H1 (cell line): Measurements from ENCODE around the gene DNAAF5. TPM values are rescaled to one million over a fixed set of nuclear protein-coding genes. Genes with fewer than 3 reads are reported as not detected.

ENCODE experiments used
- CTCF ChIA-PET: fragments of 300-600 bp; sonication (Branson Sonifier 250); formaldehyde crosslinking; loops from one replicate; lab custom pipeline; 2021; ENCODE audit not compliant: partially characterized antibody; lab: Charles Lee
- POLR2A ChIA-PET: fragments of 300-600 bp; sonication (Branson Sonifier 250); formaldehyde crosslinking; loops from one replicate; lab custom pipeline; 2021; ENCODE audit warnings: inconsistent platforms; ENCODE audit not compliant: partially characterized antibody; lab: Charles Lee
- DNase-seq, 2 experiments: peaks; one replicate each; pipeline versions ENCODE4 v3.0.0 to v3.0.0-alpha.2; 2010 to 2022; ENCODE audit warnings: low spot score in 2 of 2, low read depth in 1 of 2, mixed read lengths in 1 of 2
- FAIRE-seq: peaks from 2 replicates; lab custom pipeline; 2011; peaks lifted over from hg19 to GRCh38; lab: Jason Lieb, UNC
- H2AFZ ChIP-seq: 2 replicates; pipeline ENCODE4 v1.8.1; 2012; ENCODE audit warnings: low read length, inconsistent platforms
- H2AK5ac ChIP-seq: 2 replicates; pipeline ENCODE4 v1.6.1; 2013; ENCODE audit warnings: low read depth, low read length
- H2BK120ac ChIP-seq: replicated peaks from 2 replicates; pipeline ENCODE3; 2013; ENCODE audit warnings: low read depth, low read length, inconsistent platforms
- H2BK12ac ChIP-seq: 2 replicates; pipeline ENCODE4 v1.6.1; 2013; ENCODE audit warnings: low read depth, low read length
- H2BK15ac ChIP-seq: 2 replicates; pipeline ENCODE4 v1.6.1; 2013; ENCODE audit warnings: low read length
- H2BK20ac ChIP-seq: 2 replicates; pipeline ENCODE4 v1.6.1; 2013; ENCODE audit warnings: low read length
- H2BK5ac ChIP-seq: 2 replicates; pipeline ENCODE4 v1.6.1; 2013; ENCODE audit warnings: low read depth, low read length
- H3K14ac ChIP-seq: 2 replicates; pipeline ENCODE4 v1.6.1; 2013; ENCODE audit warnings: inconsistent platforms; ENCODE audit not compliant: insufficient read length
- H3K18ac ChIP-seq: 2 replicates; pipeline ENCODE4 v1.6.1; 2013; ENCODE audit warnings: low read length; ENCODE audit errors: extremely low read depth
- H3K23ac ChIP-seq: 2 replicates; pipeline ENCODE4 v1.6.1; 2013; ENCODE audit warnings: inconsistent platforms; ENCODE audit not compliant: insufficient read length
- H3K23me2 ChIP-seq: 2 replicates; pipeline ENCODE4 v1.6.1; 2013; ENCODE audit warnings: low read depth, low read length
- H3K27ac ChIP-seq: 2 replicates; pipeline ENCODE4 v1.6.1; 2011; ENCODE audit warnings: low read depth, low read length, inconsistent platforms
- H3K27me3 ChIP-seq, 4 experiments: replicated peaks in 1 of 4; 1 replicate in 1 of 4; 2 replicates in 3 of 4; pipeline versions ENCODE4 v1.6.1 to v1.8.1; 2011 to 2013; ENCODE audit warnings: low read length in 3 of 4, mild to moderate bottlenecking in 3 of 4, inconsistent platforms in 2 of 4, mixed read lengths in 2 of 4, moderate library complexity in 1 of 4; ENCODE audit not compliant: control insufficient read depth in 3 of 4, insufficient read depth in 3 of 4; ENCODE audit errors: extremely low read depth in 1 of 4
- H3K36me3 ChIP-seq, 4 experiments: 2 replicates each; pipeline versions ENCODE4 v1.6.1 to v1.8.1; 2011 to 2013; ENCODE audit warnings: mild to moderate bottlenecking in 4 of 4, low read length in 3 of 4, moderate library complexity in 2 of 4, control low read depth in 1 of 4, inconsistent platforms in 1 of 4; ENCODE audit not compliant: insufficient read depth in 4 of 4, control insufficient read depth in 2 of 4
- H3K4ac ChIP-seq: replicated peaks from 2 replicates; pipeline ENCODE3; 2013; ENCODE audit warnings: low read length, low read depth, mixed read lengths, inconsistent platforms; ENCODE audit not compliant: insufficient read length
- H3K4me1 ChIP-seq, 4 experiments: replicated peaks in 1 of 4; 1 replicate in 1 of 4; 2 replicates in 3 of 4; pipeline versions ENCODE4 v1.6.1 to v1.8.1; 2011 to 2013; ENCODE audit warnings: low read length in 3 of 4, inconsistent platforms in 2 of 4, mixed read lengths in 1 of 4; ENCODE audit not compliant: insufficient read depth in 4 of 4, control insufficient read depth in 3 of 4
- H3K4me2 ChIP-seq, 2 experiments: 2 replicates each; pipeline versions ENCODE4 v1.6.1 to v1.8.1; 2011 to 2013; ENCODE audit warnings: low read depth in 2 of 2, low read length in 2 of 2, control low read depth in 1 of 2, inconsistent platforms in 1 of 2, mild to moderate bottlenecking in 1 of 2; ENCODE audit not compliant: insufficient read depth in 1 of 2
- H3K4me3 ChIP-seq, 4 experiments: fragments of 200-600, 300-600 bp in 1 of 4; sonication (generic), shearing (Covaris generic), sonication (Bioruptor Twin) in 1 of 4; 2 replicates each; pipeline versions ENCODE4 v1.5.1 to v1.8.1; 2011 to 2016; ENCODE audit warnings: low read length in 4 of 4, low read depth in 3 of 4, control low read depth in 2 of 4, inconsistent platforms in 2 of 4, mild to moderate bottlenecking in 2 of 4, mixed read lengths in 1 of 4, moderate library complexity in 1 of 4; ENCODE audit not compliant: insufficient read depth in 2 of 4; ENCODE audit errors: extremely low read depth in 1 of 4
- H3K56ac ChIP-seq: replicated peaks from 2 replicates; pipeline ENCODE3; 2013; ENCODE audit warnings: low read depth, mild to moderate bottlenecking, mixed read lengths, low read length, inconsistent platforms; ENCODE audit not compliant: insufficient read length
- H3K79me1 ChIP-seq: 2 replicates; pipeline ENCODE4 v1.6.1; 2013; ENCODE audit warnings: low read depth, low read length, control low read depth
- H3K79me2 ChIP-seq, 2 experiments: 2 replicates each; pipeline versions ENCODE4 v1.6.1 to v1.8.1; 2012 to 2013; ENCODE audit warnings: low read length in 2 of 2, mild to moderate bottlenecking in 2 of 2, inconsistent platforms in 1 of 2; ENCODE audit not compliant: insufficient read depth in 2 of 2, control insufficient read depth in 1 of 2
- H3K9ac ChIP-seq, 4 experiments: replicated peaks in 1 of 4; 1 replicate in 1 of 4; 2 replicates in 3 of 4; pipeline versions ENCODE4 v1.6.1 to v1.8.1; 2011 to 2013; ENCODE audit warnings: low read depth in 3 of 4, low read length in 3 of 4, control low read depth in 2 of 4, mild to moderate bottlenecking in 2 of 4, moderate library complexity in 2 of 4, inconsistent platforms in 1 of 4; ENCODE audit errors: extremely low read depth in 1 of 4
- H3K9me3 ChIP-seq, 2 experiments: 2 replicates each; pipeline versions ENCODE4 v1.6.1 to v1.8.1; 2012 to 2013; ENCODE audit warnings: mild to moderate bottlenecking in 2 of 2, moderate library complexity in 2 of 2, control low read depth in 1 of 2, inconsistent platforms in 1 of 2, low read depth in 1 of 2, low read length in 1 of 2, mixed read lengths in 1 of 2; ENCODE audit not compliant: insufficient read depth in 2 of 2
- H4K20me1 ChIP-seq, 2 experiments: replicated peaks in 1 of 2; 2 replicates each; pipeline versions ENCODE3 to v1.8.1; 2011 to 2013; ENCODE audit warnings: inconsistent platforms in 2 of 2, low read length in 2 of 2, mild to moderate bottlenecking in 1 of 2; ENCODE audit not compliant: insufficient read depth in 2 of 2, control insufficient read depth in 1 of 2
- H4K5ac ChIP-seq: 2 replicates; pipeline ENCODE4 v1.6.1; 2013; ENCODE audit warnings: low read length, low read depth, mixed read lengths, inconsistent platforms; ENCODE audit not compliant: insufficient read length
- H4K8ac ChIP-seq: 2 replicates; pipeline ENCODE4 v1.8.0; 2013; ENCODE audit warnings: mild to moderate bottlenecking, moderate library complexity, low read length, inconsistent platforms; ENCODE audit not compliant: insufficient read depth; ENCODE audit errors: extremely low read depth
- H4K91ac ChIP-seq: replicated peaks from 2 replicates; pipeline ENCODE3; 2013; ENCODE audit warnings: low read length, mixed read lengths, inconsistent platforms; ENCODE audit not compliant: insufficient read length
- CBX5 ChIP-seq: fragments of 300-800, 300-1000 bp; sonication (generic); IDR thresholded peaks from 2 replicates; pipeline ENCODE4 v1.7.1; 2016; ENCODE audit warnings: antibody characterized with exemption, low read length, low read depth
- E2F6 ChIP-seq: IDR thresholded peaks from 2 replicates; pipeline ENCODE4 v1.6.1; 2012; ENCODE audit warnings: inconsistent platforms
- WGBS, 2 experiments: shearing (Covaris generic) in 1 of 2; methylation state at CpG; one replicate each; pipeline versions ENCODE4 v1.1.6 to v1.1.7; 2013 to 2015; ENCODE audit warnings: low lambda C conversion rate in 2 of 2, mixed read lengths in 2 of 2, inconsistent platforms in 1 of 2, low coverage in 1 of 2, missing lambda C conversion rate in 1 of 2; ENCODE audit not compliant: insufficient replicate concordance in 2 of 2, insufficient coverage in 1 of 2, insufficient read length in 1 of 2; ENCODE audit errors: extremely low coverage in 1 of 2, missing lambda C conversion rate in 1 of 2; 5-methylcytosine and 5-hydroxymethylcytosine counted together
- polyA plus RNA-seq, 7 experiments: library from polyadenylated mRNA; depleted of rRNA in 3 of 7; stranded (reverse) in 5 of 7; unstranded in 2 of 7; fragments of >200 nt in 5 of 7; fragments of 200-250 nt in 2 of 7; gene quantifications; 1 replicate in 5 of 7; 2 replicates in 1 of 7; 4 replicates in 1 of 7; pipeline versions ENCODE4 v1.2.1 to v1.2.3, GENCODE V29; 2011 to 2013; ENCODE audit warnings: missing spikeins in 2 of 7, mixed read lengths in 2 of 7
- total RNA-seq: library from RNA; stranded (reverse); fragmentation: NEBNext Ultra II Directional; extraction: Animal tissue kit (Norgen Biotek cat#: 25700); gene quantifications from 2 replicates; pipeline ENCODE4 v1.2.1, GENCODE V29; 2021

Gene DNAAF5
- total and polyA plus RNA-seq, 2 of the 8 experiments (the other 6 are each of a cell fraction or from before 2014, with no cell fraction given) = 55.1 to 95.9 TPM

GRCh38 chr7:724298-724697, 2.2 kb upstream of the DNAAF5 start:
- H2AFZ ChIP-seq = no peak overlapping the region
- DNase-seq = no peak
- no peak overlapping the region for H4K5ac ChIP-seq
- H4K20me1 ChIP-seq = peaks cover 0 to 2% of the 10 kb centered on the region in 2 experiments
- no peak overlapping the region for H3K9ac ChIP-seq
- WGBS, 2 experiments = 95% methylated on average over 7 of the region's 7 CpGs; no CpG with 5 or more reads in 1 of the 2 experiments
- H2BK120ac ChIP-seq = no peak overlapping the region
- H3K23ac ChIP-seq = no peak overlapping the region
- H3K36me3 ChIP-seq = peaks cover 0 to 35% (median 11%) of the 10 kb centered on the region in 4 experiments; a peak in 7 of 8 replicates
- H3K4me2 ChIP-seq = no peak overlapping the region
- no peak overlapping the region for H3K27ac ChIP-seq
- H3K79me2 ChIP-seq = peaks cover 10 to 64% of the 10 kb centered on the region in 2 experiments
- no peak overlapping the region for H2AK5ac ChIP-seq
- H2BK15ac ChIP-seq = no peak overlapping the region
- no peak overlapping the region for H3K56ac ChIP-seq
- POLR2A ChIA-PET = no interaction called here
- H3K23me2 ChIP-seq = peaks cover 3% of the 10 kb centered on the region; the same call in 1 of the 2 replicates
- no peak overlapping the region for H3K18ac ChIP-seq
- CTCF ChIA-PET = interaction anchor here (0.7 kb wide), 1 partner anchor 392 kb away, joined by 3 read pairs; no protein-coding TSS in a partner anchor
- no peak for FAIRE-seq
- H3K14ac ChIP-seq = no peak overlapping the region
- H3K4ac ChIP-seq = no peak overlapping the region
- peaks cover 19% of the 10 kb centered on the region for H3K79me1 ChIP-seq
- peaks cover 25 to 35% of the 10 kb centered on the region in 2 experiments for H3K9me3 ChIP-seq
- H3K27me3 ChIP-seq = no peaks in the 10 kb centered on the region
- no peak overlapping the region for H2BK20ac ChIP-seq
- peaks cover 0 to 12% (median 5%) of the 10 kb centered on the region in 4 experiments; a peak in 5 of 7 replicates for H3K4me1 ChIP-seq
- TF ChIP-seq E2F6 = peak; percentile 52; the same call in 1 of the 2 replicates
- TF ChIP-seq CBX5 = no peak
- H2BK5ac ChIP-seq = no peak overlapping the region
- H2BK12ac ChIP-seq = no peak overlapping the region
- no peak overlapping the region for H3K4me3 ChIP-seq
- no peak overlapping the region for H4K91ac ChIP-seq
- H4K8ac ChIP-seq = no peak overlapping the region
